ENCODE results near the gene RELB. TPM values are rescaled to one million over a fixed set of nuclear protein-coding genes. Genes with fewer than 3 reads are reported as not detected.
A peak's percentile ranks its signal among the peaks of the same experiment; 100 is the strongest.
"Not testable (repeated sequence)": the region's sequence is repeated elsewhere in the genome, so short reads cannot be mapped to it uniquely, and the experiment has no call there.

RELB gene
- total RNA-seq, 8 experiments from 2014 or later = 1.7 to 15.4 (median 5.4) TPM

GRCh38 chr19:44969437-44969836 lies 31.8 kb upstream of the RELB start:
- Histone ChIP-seq H3K4me3 (no peak overlapping the region), H3K4me1 (replicated peaks in 1 of 2) (no peaks in the 10 kb centered on the region), H3K27ac (no peak overlapping the region)
- no peak for ATAC-seq (replicated peaks in 6 of 8)
- in situ Hi-C loops (cut with MboI; ENCODE audit: low pct_unique_long_range_greater_than_20kb in 2 of 9, low sequenced_read_pairs in 9 of 9, unreplicated experiment in 9 of 9) = no loop called here
- WGBS, 10 experiments = 80 to 100% (median 97%) methylated on average over 2 to 5 of the region's 5 CpGs; no CpG with 5 or more reads in 7 of the 10 experiments

DNA sequence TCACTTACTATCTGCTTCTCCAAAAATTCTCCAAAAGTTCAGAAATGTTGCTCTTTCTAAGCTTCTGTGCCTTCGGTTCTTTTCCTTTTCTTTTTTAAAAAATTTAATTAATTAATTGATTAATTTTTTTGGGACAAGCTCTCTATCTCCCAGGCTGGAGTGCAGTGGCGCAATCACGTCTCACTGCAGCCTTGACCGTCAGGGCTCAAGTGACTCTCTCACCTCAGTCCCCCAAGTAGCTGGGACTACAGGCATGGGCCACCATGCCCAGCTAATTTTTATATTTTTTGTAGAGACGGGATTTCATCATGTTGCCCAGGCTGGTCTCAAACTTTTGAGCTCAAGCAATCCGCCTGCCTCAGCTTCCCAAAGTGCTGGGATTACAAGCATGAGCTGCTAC lies 29.8 kb upstream of the RELB start:
- 20 to 100% (median 84%) methylated on average over 1 to 6 of the region's 6 CpGs for WGBS, 10 experiments
- ATAC-seq (replicated peaks in 6 of 8); H3K4me3 ChIP-seq; H3K4me1 ChIP-seq (replicated peaks in 1 of 2); H3K27ac ChIP-seq; in situ Hi-C loops (cut with MboI; ENCODE audit: low pct_unique_long_range_greater_than_20kb in 2 of 9, low sequenced_read_pairs in 9 of 9, unreplicated experiment in 9 of 9): not testable (repeated sequence)

DNA sequence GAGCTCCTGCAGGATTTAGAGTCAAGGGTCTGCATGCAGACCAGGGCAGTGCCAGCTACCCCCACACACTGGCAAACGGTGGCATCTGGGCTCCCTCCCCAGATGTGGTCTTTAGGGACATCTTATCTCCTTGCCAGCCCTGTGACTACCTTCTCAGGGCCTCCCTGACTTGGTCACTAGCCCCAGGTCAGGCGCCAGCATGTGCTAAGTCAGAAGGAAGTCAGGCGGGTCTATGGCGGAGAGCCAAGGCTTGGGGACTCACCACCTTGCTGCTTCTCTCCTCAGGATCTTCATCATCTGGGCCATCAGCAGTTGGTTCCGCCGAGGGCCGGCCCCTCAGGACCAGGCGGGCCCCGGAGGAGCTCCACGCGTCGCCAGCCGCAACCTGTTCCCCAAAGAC lies 28.5 kb upstream of the RELB start:
- Histone ChIP-seq H3K4me1 (replicated peaks in 1 of 2) (no peaks in the 10 kb centered on the region), H3K4me3 (no peak overlapping the region), H3K27ac (no peak overlapping the region)
- ATAC-seq (replicated peaks in 6 of 8) = no peak
- in situ Hi-C loops (cut with MboI; ENCODE audit: low pct_unique_long_range_greater_than_20kb in 2 of 9, low sequenced_read_pairs in 9 of 9, unreplicated experiment in 9 of 9) = no loop called here
- 67 to 100% (median 100%) methylated on average over 1 to 2 of the region's 13 CpGs; no CpG with 5 or more reads in 5 of the 10 experiments for WGBS, 10 experiments

- Histone ChIP-seq H3K4me1 (replicated peaks in 1 of 2) (no peaks in the 10 kb centered on the region), H3K27ac (no peak overlapping the region), H3K4me3 (no peak overlapping the region)
- no peak for ATAC-seq (replicated peaks in 6 of 8)
- in situ Hi-C loops (cut with MboI; ENCODE audit: low pct_unique_long_range_greater_than_20kb in 2 of 9, low sequenced_read_pairs in 9 of 9, unreplicated experiment in 9 of 9) = no loop called here
- 73 to 100% (median 95%) methylated on average over 1 to 18 of the region's 21 CpGs; no CpG with 5 or more reads in 2 of the 10 experiments for WGBS, 10 experiments
These were observed 27.1 kb upstream of the RELB start for GRCh38 chr19:44973982-44974735.

GRCh38 chr19:44974857-44975256 lies 26.4 kb upstream of the RELB start:
- Histone ChIP-seq H3K27ac (no peak overlapping the region), H3K4me1 (replicated peaks in 1 of 2) (no peaks in the 10 kb centered on the region), H3K4me3 (no peak overlapping the region)
- WGBS, 10 experiments = 40 to 100% (median 92%) methylated on average over 1 to 5 of the region's 5 CpGs; no CpG with 5 or more reads in 3 of the 10 experiments
- ATAC-seq (replicated peaks in 6 of 8) = no peak
- in situ Hi-C loops (cut with MboI; ENCODE audit: low pct_unique_long_range_greater_than_20kb in 2 of 9, low sequenced_read_pairs in 9 of 9, unreplicated experiment in 9 of 9) = no loop called here

DNA sequence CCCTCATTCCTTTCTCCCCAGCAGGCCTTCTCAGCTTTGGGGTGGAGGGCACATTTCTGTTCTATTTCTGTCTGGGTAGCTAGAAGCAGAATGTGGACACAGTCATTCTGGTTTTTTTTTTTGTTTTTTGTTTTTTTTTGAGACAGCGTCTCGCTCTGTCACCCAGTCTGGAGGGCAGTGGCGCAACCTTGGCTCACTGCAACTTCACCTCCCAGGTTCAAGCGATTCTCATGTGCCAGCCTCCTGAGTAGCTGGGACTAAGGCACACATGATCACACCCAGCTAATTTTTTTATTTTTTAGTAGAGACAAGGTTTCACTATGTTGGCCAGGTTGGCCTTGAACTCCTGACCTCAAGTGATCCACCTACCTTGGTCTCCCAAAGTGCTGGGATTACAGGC lies 25.8 kb upstream of the RELB start:
- 80 to 100% (median 100%) methylated on average over 1 to 4 of the region's 4 CpGs; no CpG with 5 or more reads in 5 of the 10 experiments for WGBS, 10 experiments
- Histone ChIP-seq H3K4me3 (no peak overlapping the region), H3K27ac (no peak overlapping the region), H3K4me1 (replicated peaks in 1 of 2) (no peaks in the 10 kb centered on the region)
- ATAC-seq (replicated peaks in 6 of 8) = no peak
- in situ Hi-C loops (cut with MboI; ENCODE audit: low pct_unique_long_range_greater_than_20kb in 2 of 9, low sequenced_read_pairs in 9 of 9, unreplicated experiment in 9 of 9) = no loop called here

- Histone ChIP-seq H3K27ac (no peak overlapping the region), H3K4me3 (no peak overlapping the region), H3K4me1 (replicated peaks in 1 of 2) (no peaks in the 10 kb centered on the region)
- 90 to 100% (median 90%) methylated on average over 1 to 6 of the region's 9 CpGs; no CpG with 5 or more reads in 7 of the 10 experiments for WGBS, 10 experiments
- in situ Hi-C loops (cut with MboI; ENCODE audit: low pct_unique_long_range_greater_than_20kb in 2 of 9, low sequenced_read_pairs in 9 of 9, unreplicated experiment in 9 of 9) = no loop called here
- ATAC-seq (replicated peaks in 6 of 8) = no peak
These were observed 17.3 kb upstream of the RELB start for GRCh38 chr19:44984005-44984404.

- Histone ChIP-seq H3K4me3 (no peak overlapping the region), H3K4me1 (replicated peaks in 1 of 2) (no peaks in the 10 kb centered on the region), H3K27ac (no peak overlapping the region)
- no peak for ATAC-seq (replicated peaks in 6 of 8)
- in situ Hi-C loops (cut with MboI; ENCODE audit: low pct_unique_long_range_greater_than_20kb in 2 of 9, low sequenced_read_pairs in 9 of 9, unreplicated experiment in 9 of 9) = no loop called here
- 73 to 100% (median 90%) methylated on average over 1 to 2 of the region's 4 CpGs; no CpG with 5 or more reads in 7 of the 10 experiments for WGBS, 10 experiments
These were observed 15.8 kb upstream of the RELB start for GRCh38 chr19:44985445-44985844.

DNA sequence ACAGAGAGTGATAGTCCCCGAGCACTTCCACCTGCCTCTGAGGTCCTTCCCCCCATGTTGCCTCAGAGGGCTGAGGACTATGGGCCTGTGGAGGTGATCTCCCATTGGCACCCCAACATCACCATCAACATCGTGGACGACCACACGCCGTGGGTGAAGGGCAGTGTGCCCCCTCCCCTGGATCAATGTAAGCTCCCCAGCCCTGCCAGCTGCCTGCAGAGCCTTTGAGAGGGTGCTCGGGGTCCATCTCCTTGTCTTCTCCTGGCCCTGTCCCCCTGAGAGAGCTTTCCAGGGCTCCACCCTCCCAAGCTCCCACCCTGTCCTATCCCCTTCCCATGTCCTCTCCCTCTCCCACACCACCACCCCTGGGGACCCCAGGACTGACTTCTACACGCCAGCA lies 14.9 kb upstream of the RELB start:
- no peak for ATAC-seq (replicated peaks in 6 of 8)
- in situ Hi-C loops (cut with MboI; ENCODE audit: low pct_unique_long_range_greater_than_20kb in 2 of 9, low sequenced_read_pairs in 9 of 9, unreplicated experiment in 9 of 9) = no loop called here
- 90 to 93% (median 92%) methylated on average over 2 to 7 of the region's 7 CpGs; no CpG with 5 or more reads in 7 of the 10 experiments for WGBS, 10 experiments

DNA sequence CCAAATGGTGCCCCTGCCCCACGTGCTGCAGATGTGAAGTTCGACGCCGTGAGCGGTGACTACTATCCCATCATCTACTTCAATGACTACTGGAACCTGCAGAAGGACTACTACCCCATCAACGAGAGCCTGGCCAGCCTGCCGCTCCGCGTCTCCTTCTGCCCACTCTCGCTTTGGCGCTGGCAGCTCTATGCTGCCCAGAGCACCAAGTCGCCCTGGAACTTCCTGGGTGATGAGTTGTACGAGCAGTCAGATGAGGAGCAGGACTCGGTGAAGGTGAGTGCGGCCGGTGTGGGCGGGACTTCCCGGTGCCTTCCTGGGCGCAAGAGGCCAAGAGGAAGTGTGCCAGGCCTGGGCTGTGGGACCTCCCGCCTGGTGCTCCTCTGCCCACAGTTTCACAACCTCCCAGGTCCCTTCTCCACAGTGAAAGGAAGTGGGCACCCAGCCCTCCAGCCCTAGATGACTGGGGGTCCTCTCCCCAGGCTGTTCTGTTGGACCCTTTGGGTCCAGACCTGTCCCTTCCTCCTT lies 14.1 kb upstream of the RELB start:
- in situ Hi-C loops (cut with MboI; ENCODE audit: low pct_unique_long_range_greater_than_20kb in 2 of 9, low sequenced_read_pairs in 9 of 9, unreplicated experiment in 9 of 9) = no loop called here
- Histone ChIP-seq H3K4me3 (no peak overlapping the region), H3K4me1 (replicated peaks in 1 of 2) (no peaks in the 10 kb centered on the region), H3K27ac (no peak overlapping the region)
- WGBS, 10 experiments = 80 to 100% (median 91%) methylated on average over 2 to 9 of the region's 20 CpGs; no CpG with 5 or more reads in 6 of the 10 experiments
- ATAC-seq (replicated peaks in 6 of 8) = no peak

More for the DNA sequence above, 14.9 kb upstream of the RELB start:
- Histone ChIP-seq H3K4me1 (replicated peaks in 1 of 2) (no peaks in the 10 kb centered on the region), H3K4me3 (no peak overlapping the region), H3K27ac (no peak overlapping the region)

DNA sequence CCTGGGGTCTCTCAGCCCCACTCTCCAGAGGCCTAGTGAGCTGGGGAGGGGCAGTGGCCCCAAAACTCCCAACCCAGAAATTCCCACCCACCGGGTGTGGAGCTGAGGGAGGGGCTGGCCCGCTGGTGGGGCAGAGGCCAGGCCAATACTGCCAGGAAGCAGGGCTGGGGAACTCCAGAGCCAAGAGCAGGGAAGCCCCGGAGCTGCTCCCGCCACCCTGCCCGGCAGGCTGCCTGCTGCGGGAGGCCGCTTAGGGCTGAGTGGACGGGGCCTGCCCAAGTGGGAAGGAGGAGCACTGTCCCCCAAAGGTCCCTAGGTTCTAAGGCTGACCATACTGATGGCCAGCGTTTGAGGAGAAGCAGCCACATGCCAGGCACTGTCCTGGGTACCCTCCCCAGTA lies 13.0 kb upstream of the RELB start:
- Histone ChIP-seq H3K27ac (no peak overlapping the region), H3K4me1 (replicated peaks in 1 of 2) (no peaks in the 10 kb centered on the region), H3K4me3 (no peak overlapping the region)
- ATAC-seq (replicated peaks in 6 of 8) = peak in 3 of 8 experiments; percentile 16 to 85 (median 82)
- 60 to 63% methylated on average over 1 of the region's 9 CpGs; no CpG with 5 or more reads in 8 of the 10 experiments for WGBS, 10 experiments
- in situ Hi-C loops (cut with MboI; ENCODE audit: low pct_unique_long_range_greater_than_20kb in 2 of 9, low sequenced_read_pairs in 9 of 9, unreplicated experiment in 9 of 9) = no loop called here

DNA sequence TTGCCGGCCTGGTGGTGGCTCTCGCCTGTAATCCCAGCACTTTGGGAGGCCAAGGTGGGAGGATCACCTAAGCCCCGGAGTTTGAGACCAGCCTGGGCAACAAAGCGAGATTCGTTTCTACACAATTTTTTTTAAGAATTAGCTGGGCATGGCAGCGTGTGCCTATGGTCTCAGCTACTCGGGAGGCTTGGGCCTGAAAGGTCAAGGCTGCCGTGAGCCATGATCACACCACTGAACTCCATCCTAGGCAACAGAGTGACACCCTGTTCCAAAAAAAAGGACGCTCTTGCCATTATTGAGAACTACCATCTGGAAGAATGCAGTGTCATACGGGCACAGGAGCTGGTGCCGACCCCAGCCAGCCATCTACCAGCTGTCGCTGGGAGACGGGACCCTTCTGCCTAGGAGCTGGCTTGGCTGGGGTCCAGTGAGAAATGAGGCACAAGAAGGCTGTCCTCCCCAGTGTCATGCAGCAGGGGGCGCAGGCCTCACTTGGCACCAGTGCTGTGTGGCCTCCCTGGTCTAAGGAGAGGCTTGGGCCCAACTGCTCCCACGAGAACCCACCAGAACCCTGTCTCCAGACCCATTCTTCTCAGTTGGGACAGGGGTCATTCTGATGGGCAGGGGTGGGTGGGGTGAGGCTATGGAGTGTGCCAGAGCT lies 12.2 kb upstream of the RELB start:
- Histone ChIP-seq H3K4me1 (replicated peaks in 1 of 2) (no peaks in the 10 kb centered on the region), H3K4me3 (no peak overlapping the region), H3K27ac (no peak overlapping the region)
- ATAC-seq (replicated peaks in 6 of 8) = peak in 7 of 8 experiments; percentile 22 to 81 (median 46)
- 20 to 92% (median 80%) methylated on average over 1 to 5 of the region's 15 CpGs; no CpG with 5 or more reads in 5 of the 10 experiments for WGBS, 10 experiments
- in situ Hi-C loops (cut with MboI; ENCODE audit: low pct_unique_long_range_greater_than_20kb in 2 of 9, low sequenced_read_pairs in 9 of 9, unreplicated experiment in 9 of 9) = no loop called here

- H3K4me1 ChIP-seq (replicated peaks in 1 of 2) = no peaks in the 10 kb centered on the region
- no peak overlapping the region for H3K27ac ChIP-seq
- in situ Hi-C loops (cut with MboI; ENCODE audit: low pct_unique_long_range_greater_than_20kb in 2 of 9, low sequenced_read_pairs in 9 of 9, unreplicated experiment in 9 of 9) = no loop called here
- no peak for ATAC-seq (replicated peaks in 6 of 8)
- 40 to 100% methylated on average over 1 to 2 of the region's 14 CpGs; no CpG with 5 or more reads in 8 of the 10 experiments for WGBS, 10 experiments
- no peak overlapping the region for H3K4me3 ChIP-seq
These were observed 10.8 kb upstream of the RELB start for GRCh38 chr19:44990459-44990858.
